Activated T-cell treated with anti-CD3 and anti-CD28 coated beads, Interleukin-2, amount 50 U/mL, for 4 hours (primary cell): ENCODE measurements around the gene OMA1. TPM values are rescaled to one million over a fixed set of nuclear protein-coding genes. Genes with fewer than 3 reads are reported as not detected.

Source experiments
- ATAC-seq, 2 donors: fragments of 200-7000 bp; cut with Tn5 transposase; one replicate each; pipeline ENCODE4 v1.10.0; 2021
- DNase-seq: peaks from one replicate; pipeline ENCODE4 v3.0.0-alpha.2; 2020
- H3K27me3 Mint-ChIP-seq: one replicate; pipeline ENCODE4 v1.8.0; 2021; ENCODE audit warnings: low read depth, mixed read lengths
- H3K36me3 Mint-ChIP-seq: one replicate; pipeline ENCODE4 v1.8.0; 2022; ENCODE audit warnings: mixed read lengths; ENCODE audit not compliant: insufficient read depth
- H3K4me1 Mint-ChIP-seq: one replicate; pipeline ENCODE4 v1.8.0; 2021; ENCODE audit warnings: low read depth, mixed read lengths
- H3K4me3 Mint-ChIP-seq: one replicate; pipeline ENCODE4 v1.8.0; 2021; ENCODE audit warnings: mild to moderate bottlenecking, moderate library complexity, mixed read lengths
- H3K9me3 Mint-ChIP-seq: one replicate; pipeline ENCODE4 v1.8.0; 2021; ENCODE audit warnings: mixed read lengths
- total RNA-seq, 3 donors: library from RNA; stranded (reverse); gene quantifications; one replicate each; pipeline ENCODE4 v1.2.1, GENCODE V29; 2021

OMA1 gene
- total RNA-seq, 3 donors from 2014 or later, result 5.4 to 5.6 (median 5.4) TPM

DNA sequence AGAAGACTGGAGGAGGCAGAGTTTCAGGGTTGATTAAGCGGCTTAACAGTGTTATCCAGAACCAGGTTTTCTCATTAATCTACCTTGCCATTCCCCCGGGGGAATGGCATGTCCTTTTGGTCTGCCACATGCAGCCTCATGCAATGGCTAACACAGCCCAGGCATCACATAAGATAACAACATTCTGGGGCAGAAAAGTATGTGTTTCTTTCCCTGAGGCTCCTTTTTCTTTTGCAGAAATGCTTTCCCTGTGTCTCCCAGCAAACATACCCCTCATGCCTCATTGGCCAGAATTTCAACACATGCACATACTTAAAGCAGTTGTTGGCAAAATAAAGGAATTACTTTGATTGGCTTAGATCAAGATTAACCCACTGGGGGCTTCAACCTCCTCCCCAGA, 98.6 kb downstream of the OMA1 start:
- DNase-seq (no peak), ATAC-seq (no peak)
- H3K36me3 Mint-ChIP-seq, result peaks cover 2% of the 10 kb centered on the region
- no peaks in the 10 kb centered on the region for H3K27me3 Mint-ChIP-seq
- no peak overlapping the region for H3K4me3 Mint-ChIP-seq
- no peaks in the 10 kb centered on the region for H3K4me1 Mint-ChIP-seq
- H3K9me3 Mint-ChIP-seq, result no peaks in the 10 kb centered on the region

- H3K36me3 Mint-ChIP-seq, result peaks cover 2% of the 10 kb centered on the region
- no peak for ATAC-seq
- no peaks in the 10 kb centered on the region for H3K4me1 Mint-ChIP-seq
- no peak for DNase-seq
- H3K4me3 Mint-ChIP-seq, result no peak overlapping the region
- no peaks in the 10 kb centered on the region for H3K27me3 Mint-ChIP-seq
- no peaks in the 10 kb centered on the region for H3K9me3 Mint-ChIP-seq
These were observed 99.5 kb downstream of the OMA1 start for GRCh38 chr1:58447042-58447441.

GRCh38 chr1:58446368-58446767, 100.2 kb downstream of the OMA1 start:
- ATAC-seq, result no peak
- peaks cover 2% of the 10 kb centered on the region for H3K36me3 Mint-ChIP-seq
- H3K9me3 Mint-ChIP-seq, result no peaks in the 10 kb centered on the region
- DNase-seq, result no peak
- no peaks in the 10 kb centered on the region for H3K4me1 Mint-ChIP-seq
- peaks cover 2% of the 10 kb centered on the region for H3K27me3 Mint-ChIP-seq
- H3K4me3 Mint-ChIP-seq, result no peak overlapping the region

DNA sequence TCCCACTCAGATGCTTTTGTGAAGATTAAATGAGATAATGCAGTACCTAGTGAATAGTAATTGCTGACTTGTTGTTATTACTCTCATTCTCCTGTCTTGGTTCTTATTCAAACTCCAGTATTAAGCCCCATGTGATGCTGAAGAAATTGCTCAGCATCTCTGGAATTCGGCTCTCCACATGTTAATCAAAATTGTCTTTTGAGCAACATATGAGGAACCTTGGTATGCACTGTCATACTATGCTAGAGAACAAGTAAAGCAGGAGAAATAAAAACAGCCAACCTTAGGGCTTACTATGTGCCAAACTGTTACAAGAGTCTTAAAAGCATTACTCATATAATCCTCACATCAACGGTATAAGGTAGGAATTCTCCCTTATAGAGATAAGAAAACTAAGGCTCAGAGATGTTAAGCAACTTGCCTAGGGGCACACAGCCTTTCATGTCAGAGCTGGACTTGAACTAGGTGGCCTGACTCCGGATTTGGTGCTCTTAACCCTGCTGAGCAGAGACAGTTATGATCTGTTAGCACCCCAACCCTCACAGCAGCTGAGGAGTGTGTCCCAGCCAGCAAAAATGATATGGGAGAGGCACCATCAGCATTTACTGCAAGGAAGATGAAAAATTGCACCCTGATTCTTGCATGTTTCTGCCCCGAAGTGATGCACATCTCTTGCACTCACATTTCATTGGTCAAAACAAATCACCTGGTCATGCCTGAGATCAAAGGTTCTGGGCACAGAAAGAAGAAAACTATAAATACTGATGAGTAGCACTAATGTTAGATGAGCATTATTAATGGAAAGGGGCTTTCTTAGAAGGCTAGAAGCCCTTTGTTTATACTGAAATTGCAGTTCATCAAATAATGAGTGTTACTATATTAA, 102.3 kb downstream of the OMA1 start:
- no peak for DNase-seq
- no peak for ATAC-seq
- peaks cover 2% of the 10 kb centered on the region for H3K27me3 Mint-ChIP-seq
- H3K4me3 Mint-ChIP-seq, result no peak overlapping the region
- H3K36me3 Mint-ChIP-seq, result no peaks in the 10 kb centered on the region
- no peaks in the 10 kb centered on the region for H3K9me3 Mint-ChIP-seq
- H3K4me1 Mint-ChIP-seq, result no peaks in the 10 kb centered on the region

- no peaks in the 10 kb centered on the region for H3K4me1 Mint-ChIP-seq
- H3K9me3 Mint-ChIP-seq, result no peaks in the 10 kb centered on the region
These were observed 104.4 kb downstream of the OMA1 start for GRCh38 chr1:58442114-58442513.

GRCh38 chr1:58441699-58442098, 104.8 kb downstream of the OMA1 start:
- H3K9me3 Mint-ChIP-seq, result no peaks in the 10 kb centered on the region
- no peaks in the 10 kb centered on the region for H3K4me1 Mint-ChIP-seq
- ATAC-seq, result no peak
- no peak overlapping the region for H3K4me3 Mint-ChIP-seq
- DNase-seq, result no peak
- peaks cover 2% of the 10 kb centered on the region for H3K27me3 Mint-ChIP-seq
- H3K36me3 Mint-ChIP-seq, result peaks cover 2% of the 10 kb centered on the region

More at GRCh38 chr1:58442114-58442513, 104.4 kb downstream of the OMA1 start:
- ATAC-seq (no peak), DNase-seq (no peak)
- Mint-ChIP-seq H3K27me3 (peaks cover 2% of the 10 kb centered on the region), H3K36me3 (peaks cover 2% of the 10 kb centered on the region), H3K4me3 (no peak overlapping the region)

DNA sequence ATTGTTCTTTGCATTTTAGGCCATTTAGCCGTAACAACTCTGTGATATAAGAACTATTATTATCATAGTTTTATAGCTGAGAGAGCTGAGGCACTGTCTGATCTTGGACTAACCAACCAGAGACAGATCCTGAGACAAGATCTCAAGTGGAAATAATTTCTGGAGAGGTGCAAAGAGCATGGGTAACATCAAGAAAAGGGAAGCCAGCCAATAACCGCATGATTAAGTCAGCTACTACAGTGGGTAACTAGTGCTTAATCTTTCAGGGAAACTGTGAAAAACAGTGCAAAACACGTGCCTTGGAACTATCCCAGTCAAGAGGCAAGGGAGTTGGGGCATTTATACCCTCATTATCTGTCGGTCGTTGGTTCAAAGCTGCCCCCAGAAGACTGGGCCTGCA, 105.8 kb downstream of the OMA1 start:
- DNase-seq (no peak), ATAC-seq (no peak)
- no peaks in the 10 kb centered on the region for H3K4me1 Mint-ChIP-seq
- peaks cover 2% of the 10 kb centered on the region for H3K36me3 Mint-ChIP-seq
- H3K9me3 Mint-ChIP-seq, result no peaks in the 10 kb centered on the region
- peaks cover 2% of the 10 kb centered on the region for H3K27me3 Mint-ChIP-seq
- H3K4me3 Mint-ChIP-seq, result no peak overlapping the region

DNA sequence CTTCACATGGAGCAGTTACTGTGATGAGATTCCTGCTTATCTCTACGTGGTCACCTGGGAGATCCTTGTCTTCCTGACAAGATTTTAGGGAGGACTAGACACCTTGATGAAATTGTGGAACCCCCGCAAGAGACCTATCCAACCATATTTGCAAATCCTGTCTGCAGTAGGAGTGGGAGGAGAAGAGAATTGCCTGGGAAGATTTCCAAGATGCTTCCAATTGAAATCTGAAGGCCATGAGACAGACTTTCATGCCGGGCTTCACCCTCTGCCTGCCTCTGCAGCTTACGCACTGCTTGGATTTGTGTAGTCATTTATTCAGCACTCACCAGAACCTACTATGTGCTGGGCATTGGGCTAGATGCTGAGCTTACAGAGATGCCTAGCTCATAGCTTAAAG, 106.6 kb downstream of the OMA1 start:
- no peak for ATAC-seq
- no peak overlapping the region for H3K4me3 Mint-ChIP-seq
- peaks cover 2% of the 10 kb centered on the region for H3K27me3 Mint-ChIP-seq
- no peak for DNase-seq
- no peaks in the 10 kb centered on the region for H3K4me1 Mint-ChIP-seq
- H3K9me3 Mint-ChIP-seq, result no peaks in the 10 kb centered on the region
- peaks cover 2% of the 10 kb centered on the region for H3K36me3 Mint-ChIP-seq

GRCh38 chr1:58438468-58438867, 108.1 kb downstream of the OMA1 start:
- H3K27me3 Mint-ChIP-seq, result peaks cover 2% of the 10 kb centered on the region
- H3K4me3 Mint-ChIP-seq, result no peak overlapping the region
- H3K9me3 Mint-ChIP-seq, result no peaks in the 10 kb centered on the region
- H3K4me1 Mint-ChIP-seq, result no peaks in the 10 kb centered on the region
- ATAC-seq, result no peak
- no peak for DNase-seq
- H3K36me3 Mint-ChIP-seq, result peaks cover 2% of the 10 kb centered on the region

- Mint-ChIP-seq H3K4me1 (no peaks in the 10 kb centered on the region), H3K36me3 (peaks cover 2% of the 10 kb centered on the region), H3K4me3 (no peak overlapping the region), H3K9me3 (no peaks in the 10 kb centered on the region), H3K27me3 (peaks cover 2% of the 10 kb centered on the region)
- DNase-seq, result no peak
- ATAC-seq, result no peak
These were observed 108.9 kb downstream of the OMA1 start for GRCh38 chr1:58437623-58438022.

GRCh38 chr1:58436615-58437297, 109.8 kb downstream of the OMA1 start:
- H3K4me1 Mint-ChIP-seq, result no peaks in the 10 kb centered on the region

DNA sequence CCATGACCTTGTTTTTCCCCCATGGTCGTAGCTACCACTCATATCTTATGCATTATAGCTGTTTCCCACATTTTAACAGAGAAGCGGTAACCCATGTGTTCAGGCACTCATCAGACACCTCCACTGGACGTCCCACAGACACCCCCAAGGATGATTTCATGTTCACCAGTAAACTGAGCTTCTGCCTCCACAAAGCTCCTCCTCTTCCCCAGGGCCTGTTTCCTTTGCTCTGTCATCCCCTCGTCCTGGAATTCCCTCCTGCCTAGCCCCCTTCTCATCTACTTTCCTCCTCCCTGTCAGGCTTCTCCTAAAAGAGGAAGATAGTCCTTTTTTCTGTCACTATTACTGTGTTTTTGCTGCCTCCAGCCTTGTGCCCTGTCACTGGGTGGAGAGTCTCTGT, 111.2 kb downstream of the OMA1 start:
- no peaks in the 10 kb centered on the region for H3K27me3 Mint-ChIP-seq

More at GRCh38 chr1:58436615-58437297, 109.8 kb downstream of the OMA1 start:
- Mint-ChIP-seq H3K27me3 (peaks cover 2% of the 10 kb centered on the region), H3K4me3 (no peak overlapping the region), H3K9me3 (no peaks in the 10 kb centered on the region), H3K36me3 (peaks cover 2% of the 10 kb centered on the region)
- no peak for ATAC-seq
- no peak for DNase-seq

DNA sequence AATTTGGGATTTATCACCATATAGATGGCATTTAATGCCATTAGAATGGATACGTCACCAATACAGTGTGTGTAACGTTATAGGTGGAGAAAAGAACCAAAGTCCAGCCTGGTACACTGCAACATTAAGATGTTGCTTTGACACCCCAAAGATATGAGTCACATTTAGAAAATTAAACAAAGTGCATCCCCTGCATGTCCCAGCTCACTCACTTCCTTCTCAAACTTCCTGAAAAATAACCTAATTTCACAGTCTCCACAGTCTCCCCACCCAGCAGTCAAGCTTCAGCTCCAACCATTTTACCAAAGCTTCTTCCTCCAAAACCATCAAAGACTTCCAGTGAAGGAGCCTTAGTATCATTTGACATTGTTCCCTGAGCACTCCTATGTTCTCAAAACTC, 111.9 kb downstream of the OMA1 start:
- Mint-ChIP-seq H3K27me3 (no peaks in the 10 kb centered on the region), H3K9me3 (no peaks in the 10 kb centered on the region), H3K4me3 (no peak overlapping the region), H3K4me1 (no peaks in the 10 kb centered on the region), H3K36me3 (peaks cover 3% of the 10 kb centered on the region)
- ATAC-seq, result no peak
- no peak for DNase-seq

More for the DNA sequence above, 111.2 kb downstream of the OMA1 start:
- Mint-ChIP-seq H3K4me3 (no peak overlapping the region), H3K4me1 (no peaks in the 10 kb centered on the region), H3K9me3 (no peaks in the 10 kb centered on the region), H3K36me3 (peaks cover 2% of the 10 kb centered on the region)
- ATAC-seq (no peak), DNase-seq (no peak)

DNA sequence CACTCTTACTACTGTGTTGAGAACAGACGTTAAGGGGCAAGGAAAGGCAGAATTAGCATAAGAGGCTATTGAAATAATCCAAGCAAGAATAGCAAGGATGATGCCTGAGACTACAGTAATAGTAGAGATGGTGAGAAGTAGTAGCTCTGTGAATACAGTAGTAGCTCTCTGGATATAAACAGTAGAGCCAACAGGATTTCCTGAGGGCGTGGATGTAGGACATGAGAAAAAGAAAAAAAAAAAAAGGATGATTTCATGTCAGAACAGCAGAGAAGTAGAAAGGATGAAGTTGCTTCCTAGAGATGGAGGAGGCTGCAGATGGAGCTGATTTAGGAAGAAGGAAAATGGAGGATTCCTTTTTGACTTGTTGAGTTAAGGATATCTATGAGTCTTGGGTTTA, 112.3 kb downstream of the OMA1 start:
- no peak overlapping the region for H3K4me3 Mint-ChIP-seq
- H3K9me3 Mint-ChIP-seq, result no peaks in the 10 kb centered on the region
- ATAC-seq, result no peak
- H3K4me1 Mint-ChIP-seq, result no peaks in the 10 kb centered on the region
- H3K36me3 Mint-ChIP-seq, result peaks cover 5% of the 10 kb centered on the region
- DNase-seq, result no peak
- no peaks in the 10 kb centered on the region for H3K27me3 Mint-ChIP-seq
